Heart left ventricle (tissue), 16 donors: ENCODE measurements around the gene PPFIBP1. TPM values are rescaled to one million over a fixed set of nuclear protein-coding genes. Genes with fewer than 3 reads are reported as not detected.
A peak's percentile ranks its signal among the peaks of the same experiment; 100 is the strongest.

Experiments used
- ATAC-seq, 4 donors: fragments of 200-7000 bp; cut with Tn5 transposase; one replicate each; pipeline ENCODE4 v1.9.1; 2020 to 2022; ENCODE audit warnings: moderate library complexity in 4 of 4, mild to moderate bottlenecking in 3 of 4, moderate number of reproducible peaks in 1 of 4
- DNase-seq, 5 donors: peaks; one replicate each; pipeline ENCODE4 v3.0.0-alpha.2; 2020
- H3K27ac ChIP-seq, 12 donors: fragments of 200-600 bp; sonication (generic) in 4 of 12; one replicate each; pipeline versions ENCODE4 v1.5.0 to v1.8.0; 2016 to 2022; ENCODE audit warnings: mild to moderate bottlenecking in 2 of 12
- H3K27me3 ChIP-seq, 9 donors: fragments of 200-600 bp; sonication (generic) in 2 of 9; one replicate each; pipeline versions ENCODE4 v1.5.1 to v1.8.0; 2016 to 2022; ENCODE audit warnings: mild to moderate bottlenecking in 3 of 9
- H3K36me3 ChIP-seq, 9 donors: fragments of 200-600 bp; sonication (generic) in 2 of 9; one replicate each; pipeline versions ENCODE4 v1.5.0 to v1.8.0; 2018 to 2022; ENCODE audit warnings: mild to moderate bottlenecking in 2 of 9
- H3K4me1 ChIP-seq, 12 donors: fragments of 200-600 bp; sonication (generic) in 4 of 12; one replicate each; pipeline versions ENCODE4 v1.5.0 to v1.8.0; 2016 to 2022; ENCODE audit warnings: mild to moderate bottlenecking in 3 of 12
- H3K4me3 ChIP-seq, 12 donors: fragments of 200-600 bp; sonication (generic) in 4 of 12; one replicate each; pipeline versions ENCODE4 v1.5.0 to v1.8.0; 2017 to 2022; ENCODE audit warnings: mild to moderate bottlenecking in 9 of 12, moderate library complexity in 4 of 12
- H3K9me3 ChIP-seq, 12 donors: fragments of 200-600 bp; sonication (generic) in 4 of 12; one replicate each; pipeline versions ENCODE4 v1.5.0 to v1.8.0; 2016 to 2022; ENCODE audit warnings: mild to moderate bottlenecking in 1 of 12
- POLR2A ChIP-seq, 2 donors: fragments of 450-650 bp; IDR thresholded peaks; one replicate each; pipeline ENCODE4 v1.6.1; 2017; ENCODE audit warnings: antibody characterized with exemption in 2 of 2, mild to moderate bottlenecking in 2 of 2, moderate library complexity in 2 of 2
- WGBS, 4 donors: extraction: QIAGEN DNeasy Blood & Tissue Kit in 2 of 4; methylation state at CpG; one replicate each; pipeline versions ENCODE4 v1.1.5 to v1.1.7; 2013 to 2018; 5-methylcytosine and 5-hydroxymethylcytosine counted together
- intact Hi-C, 10 donors: fragments of 100-400 bp; cut with DNase I; formaldehyde crosslinking; loops; one replicate each; pipeline versions ENCODE4 v1.11.1 to v1.14.2; 2022
- polyA plus RNA-seq, 2 donors: library from polyadenylated mRNA; stranded (reverse); fragments of 200-250 nt; gene quantifications; one replicate each; pipeline ENCODE4 v1.2.3, GENCODE V29; 2013
- total RNA-seq, 9 donors: library from RNA; depleted of rRNA in 2 of 9; stranded (reverse); fragments of >200 nt in 2 of 9; fragmentation: NEBNext Ultra II Directional in 3 of 9; extraction: Animal tissue kit (Norgen Biotek cat#: 25700) in 3 of 9; gene quantifications; one replicate each; pipeline versions ENCODE4 v1.1.0 to v1.2.4, GENCODE V29; 2016 to 2023
- TF ChIP-seq, protein P1 (sequence below), 12 donors: fragments of 200-600 bp; sonication (generic) in 4 of 12; IDR thresholded peaks; one replicate each; pipeline versions ENCODE4 v1.5.0 to v1.8.0; 2018 to 2022; ENCODE audit warnings: antibody characterized with exemption in 12 of 12, mild to moderate bottlenecking in 5 of 12
- donor health status: ischemic (EF 13 %, LVEDD 7.1; RV severe dilation, severe dysfunction).
- donor health status: healthy with polysubstance abuse.
- donor health status: DM: no; HTN: yes; CAD: no.
- donor health status: DM: no; HTN: no; CAD: no.
- donor health status: ischemic (EF 25% LVEDD 6.9; RV normal size, moderate dysfunction).
- donor health status: ischemic (EF 25% LVEDD 5.7; RV mildly dilated, moderate dysfunction).
- donor health status: healthy.
- donor health status: DM: yes; HTN: yes; CAD: no.
- donor health status: ischemic (EF 35%, LVEDD 5.7; RV mildly dilated, moderate dysfunction).
- donor health status: nonischemic (EF 11% LVEDD 7.7; RV severe dilation, severe dysfunction).
- donor health status: DM: yes; HTN: yes; CAD: no.
- donor health status: PGD.
- donor health status: ischemic (EF 29% LVEDD 5.4; RV normal size, mild dysfunction).
- donor health status: nonischemic (EF 23%, LVEDD 6.1; RV moderate dilation, normal function).

Gene PPFIBP1
- total and polyA plus RNA-seq, 11 donors: 48.7 to 413 (median 265) TPM

- 94 to 96% (median 95%) methylated on average over 6 of the region's 6 CpGs for WGBS, 4 donors
- DNase-seq: no peak
- Histone ChIP-seq H3K9me3 (no peaks in the 10 kb centered on the region), H3K4me1 (peaks cover 18 to 89% (median 66%) of the 10 kb centered on the region in 12 donors), H3K27me3 (no peaks in the 10 kb centered on the region), H3K36me3 (peaks cover 0 to 15% (median 3%) of the 10 kb centered on the region in 9 donors), H3K4me3 (no peak overlapping the region), H3K27ac (no peak overlapping the region)
- TF ChIP-seq, protein P1, sequence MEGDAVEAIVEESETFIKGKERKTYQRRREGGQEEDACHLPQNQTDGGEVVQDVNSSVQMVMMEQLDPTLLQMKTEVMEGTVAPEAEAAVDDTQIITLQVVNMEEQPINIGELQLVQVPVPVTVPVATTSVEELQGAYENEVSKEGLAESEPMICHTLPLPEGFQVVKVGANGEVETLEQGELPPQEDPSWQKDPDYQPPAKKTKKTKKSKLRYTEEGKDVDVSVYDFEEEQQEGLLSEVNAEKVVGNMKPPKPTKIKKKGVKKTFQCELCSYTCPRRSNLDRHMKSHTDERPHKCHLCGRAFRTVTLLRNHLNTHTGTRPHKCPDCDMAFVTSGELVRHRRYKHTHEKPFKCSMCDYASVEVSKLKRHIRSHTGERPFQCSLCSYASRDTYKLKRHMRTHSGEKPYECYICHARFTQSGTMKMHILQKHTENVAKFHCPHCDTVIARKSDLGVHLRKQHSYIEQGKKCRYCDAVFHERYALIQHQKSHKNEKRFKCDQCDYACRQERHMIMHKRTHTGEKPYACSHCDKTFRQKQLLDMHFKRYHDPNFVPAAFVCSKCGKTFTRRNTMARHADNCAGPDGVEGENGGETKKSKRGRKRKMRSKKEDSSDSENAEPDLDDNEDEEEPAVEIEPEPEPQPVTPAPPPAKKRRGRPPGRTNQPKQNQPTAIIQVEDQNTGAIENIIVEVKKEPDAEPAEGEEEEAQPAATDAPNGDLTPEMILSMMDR (IDR thresholded peaks at IDR 0.05): no peak
- no peak for TF ChIP-seq POLR2A (IDR thresholded peaks at IDR 0.05)
- intact Hi-C loops: no loop called here
- ATAC-seq: no peak
Measured at GRCh38 chr12:27535318-27535717, 11.3 kb downstream of the PPFIBP1 start.

DNA sequence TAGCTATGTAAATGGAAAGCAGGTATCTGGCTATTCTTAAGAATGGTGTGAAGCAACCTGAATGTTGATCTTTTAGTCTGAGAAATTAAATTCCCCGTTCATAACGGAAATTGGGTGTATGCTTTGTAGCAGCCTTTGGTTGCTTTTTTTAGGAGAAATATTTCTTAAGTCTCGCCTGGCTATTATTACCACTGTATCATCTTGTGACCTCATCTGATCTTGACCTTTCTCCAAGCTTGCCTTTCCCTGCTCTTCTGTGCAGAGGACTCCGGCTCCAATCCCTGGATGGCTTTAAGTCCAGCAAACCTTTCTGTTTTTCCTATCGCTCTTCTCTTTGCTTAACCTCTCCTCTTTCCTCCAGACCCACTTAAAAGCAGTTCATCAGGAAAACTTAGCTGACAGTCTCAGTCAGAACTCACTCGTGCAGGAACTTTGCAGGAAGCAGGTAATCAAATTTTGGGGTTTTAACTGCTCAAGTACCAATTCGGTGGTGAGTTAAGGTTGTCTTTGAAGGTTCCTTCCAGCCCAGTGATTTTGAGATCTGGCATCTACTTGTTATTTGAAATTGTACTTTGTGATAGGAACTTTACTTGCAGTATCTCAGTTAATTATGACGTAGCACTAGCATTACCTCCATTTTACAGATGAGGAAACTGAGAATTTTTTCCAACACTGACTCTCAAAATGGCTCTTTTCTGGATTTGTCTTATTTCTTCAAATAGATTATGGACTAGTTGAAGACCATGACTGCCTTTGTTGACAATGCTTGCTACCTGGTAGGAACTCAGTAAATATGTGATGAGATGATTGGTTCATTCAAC is 14.1 kb downstream of the PPFIBP1 start:
- DNase-seq: no peak
- intact Hi-C loops: no loop called here
- no peak for TF ChIP-seq POLR2A (IDR thresholded peaks at IDR 0.05)
- TF ChIP-seq, protein P1 (IDR thresholded peaks at IDR 0.05): no peak
- peak in 3 of 4 donors; percentile 52 to 70 (median 63) for ATAC-seq
- no peaks in the 10 kb centered on the region for H3K9me3 ChIP-seq
- H3K36me3 ChIP-seq: peaks cover 0 to 15% (median 3%) of the 10 kb centered on the region in 9 donors
- H3K27me3 ChIP-seq: no peaks in the 10 kb centered on the region
- 24 to 33% (median 29%) methylated on average over 8 of the region's 8 CpGs for WGBS, 4 donors
- peak overlapping the region in 4 of 12 donors; percentile 7 to 25 (median 16) for H3K4me3 ChIP-seq
- H3K27ac ChIP-seq: peak overlapping the region; percentile 4 to 73 (median 64)
- H3K4me1 ChIP-seq: peaks cover 22 to 89% (median 79%) of the 10 kb centered on the region in 12 donors

DNA sequence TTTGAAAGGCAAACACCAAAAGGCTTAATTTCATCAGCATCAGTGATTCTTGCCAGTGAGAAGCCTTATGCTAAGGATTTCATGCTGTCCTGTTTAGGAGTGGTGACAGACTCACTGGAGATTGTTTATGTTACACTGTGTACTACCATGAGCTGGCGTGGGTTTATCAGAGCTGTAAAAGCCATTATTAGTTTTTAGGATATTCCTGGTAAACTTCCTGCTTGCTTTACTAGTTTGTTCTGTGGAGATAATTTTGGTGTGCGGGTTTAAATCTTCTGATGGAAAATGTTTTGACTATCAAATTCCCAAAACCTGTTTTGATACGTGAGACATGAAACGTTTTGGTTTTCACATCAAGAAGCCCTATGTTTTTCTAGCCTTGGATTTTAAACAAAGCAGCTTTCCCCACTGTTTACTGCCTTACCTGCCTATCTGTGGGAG is 15.2 kb downstream of the PPFIBP1 start:
- Histone ChIP-seq H3K4me1 (peaks cover 22 to 81% (median 73%) of the 10 kb centered on the region in 12 donors), H3K9me3 (no peaks in the 10 kb centered on the region), H3K36me3 (peaks cover 0 to 15% (median 3%) of the 10 kb centered on the region in 9 donors), H3K4me3 (no peak overlapping the region), H3K27me3 (no peaks in the 10 kb centered on the region), H3K27ac (peak overlapping the region; percentile 24 to 73 (median 63))
- ATAC-seq (peak in 2 of 4 donors; percentile 45 to 79), DNase-seq (no peak)
- TF ChIP-seq POLR2A (IDR thresholded peaks at IDR 0.05): no peak
- TF ChIP-seq, protein P1 (IDR thresholded peaks at IDR 0.05): no peak
- 8 to 26% (median 14%) methylated on average over 4 of the region's 4 CpGs for WGBS, 4 donors
- intact Hi-C loops: no loop called here

GRCh38 chr12:27541031-27541719 is 17.2 kb downstream of the PPFIBP1 start:
- no peaks in the 10 kb centered on the region for H3K9me3 ChIP-seq
- H3K27me3 ChIP-seq: no peaks in the 10 kb centered on the region
- H3K36me3 ChIP-seq: peaks cover 0 to 3% (median 0%) of the 10 kb centered on the region in 9 donors
- peak overlapping the region in 6 of 12 donors; percentile 1 to 63 (median 16) for H3K27ac ChIP-seq
- intact Hi-C loops: loop anchor here in 1 of 10 donors (5.0 kb wide), 1 partner anchor 96 kb away; no protein-coding TSS in a partner anchor
- DNase-seq (no peak), ATAC-seq (peak in 3 of 4 donors; percentile 16 to 35 (median 25))
- 67 to 77% (median 70%) methylated on average over 8 of the region's 8 CpGs for WGBS, 4 donors
- H3K4me3 ChIP-seq: no peak overlapping the region
- peaks cover 22 to 82% (median 74%) of the 10 kb centered on the region in 12 donors for H3K4me1 ChIP-seq
- TF ChIP-seq, protein P1 (IDR thresholded peaks at IDR 0.05): no peak
- TF ChIP-seq POLR2A (IDR thresholded peaks at IDR 0.05): no peak
